ENCODE results near the gene STON2.

STON2 gene

GRCh38 chr14:81367563-81367962, 32.6 kb downstream of the STON2 start:
- DNase-seq, result no peak

GRCh38 chr14:81366884-81367283, 33.2 kb downstream of the STON2 start:
- no peak for DNase-seq

DNA sequence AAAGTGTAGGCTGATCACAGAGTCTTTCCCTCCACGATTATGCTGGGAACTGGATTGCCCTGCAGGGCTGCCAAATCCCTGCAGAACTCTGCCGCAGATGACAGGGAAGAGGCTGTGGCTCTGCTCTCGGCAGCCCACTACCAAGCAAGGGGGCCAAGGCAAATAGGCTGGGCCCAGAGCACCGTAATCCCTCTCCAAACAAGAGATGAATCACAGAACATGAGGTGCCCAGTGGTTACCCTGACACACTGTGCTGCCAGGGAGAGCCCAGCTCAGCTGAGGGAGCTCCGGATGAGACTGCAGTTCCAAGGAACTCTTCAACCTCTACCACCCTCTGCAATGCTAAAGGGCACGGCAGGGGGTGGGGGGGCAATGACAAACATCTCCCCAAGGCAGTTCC, 33.9 kb downstream of the STON2 start:
- DNase-seq, result no peak

- DNase-seq, result no peak
These were observed 36.3 kb downstream of the STON2 start for GRCh38 chr14:81363746-81364378.

DNA sequence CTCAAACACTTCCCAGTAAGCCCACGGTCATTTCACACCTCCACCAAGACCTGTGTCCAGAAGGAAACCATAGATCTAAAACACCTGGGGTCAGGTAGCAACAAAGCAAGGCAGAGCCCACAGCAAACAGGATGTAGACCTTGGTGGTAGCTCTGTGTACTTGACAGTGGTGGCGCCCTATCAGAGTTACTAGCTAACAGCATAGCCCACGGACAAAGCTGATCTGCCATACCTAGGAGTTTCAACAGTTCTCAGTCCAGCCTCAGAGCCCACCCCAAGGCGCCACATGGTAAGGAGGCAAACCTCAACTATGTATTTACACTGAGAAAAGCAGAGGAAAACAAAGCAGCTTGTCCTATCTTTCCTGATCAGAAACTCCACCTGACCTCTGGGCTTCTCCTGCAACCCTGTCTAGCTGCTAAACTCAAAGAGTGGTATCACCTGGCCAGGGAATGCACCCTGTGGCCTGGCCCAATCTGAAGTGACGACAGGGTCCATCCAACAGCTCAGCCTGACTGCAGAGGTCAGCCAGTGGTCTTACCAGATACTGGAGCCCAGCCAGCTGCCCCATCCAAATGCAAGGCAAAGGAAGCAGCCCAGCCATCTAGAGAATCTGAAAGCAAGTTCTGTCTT, 46.3 kb downstream of the STON2 start:
- no peak for DNase-seq

GRCh38 chr14:81352413-81352812, 47.7 kb downstream of the STON2 start:
- no peak for DNase-seq

- no peak for DNase-seq
These were observed 48.9 kb downstream of the STON2 start for GRCh38 chr14:81351205-81351604.

DNA sequence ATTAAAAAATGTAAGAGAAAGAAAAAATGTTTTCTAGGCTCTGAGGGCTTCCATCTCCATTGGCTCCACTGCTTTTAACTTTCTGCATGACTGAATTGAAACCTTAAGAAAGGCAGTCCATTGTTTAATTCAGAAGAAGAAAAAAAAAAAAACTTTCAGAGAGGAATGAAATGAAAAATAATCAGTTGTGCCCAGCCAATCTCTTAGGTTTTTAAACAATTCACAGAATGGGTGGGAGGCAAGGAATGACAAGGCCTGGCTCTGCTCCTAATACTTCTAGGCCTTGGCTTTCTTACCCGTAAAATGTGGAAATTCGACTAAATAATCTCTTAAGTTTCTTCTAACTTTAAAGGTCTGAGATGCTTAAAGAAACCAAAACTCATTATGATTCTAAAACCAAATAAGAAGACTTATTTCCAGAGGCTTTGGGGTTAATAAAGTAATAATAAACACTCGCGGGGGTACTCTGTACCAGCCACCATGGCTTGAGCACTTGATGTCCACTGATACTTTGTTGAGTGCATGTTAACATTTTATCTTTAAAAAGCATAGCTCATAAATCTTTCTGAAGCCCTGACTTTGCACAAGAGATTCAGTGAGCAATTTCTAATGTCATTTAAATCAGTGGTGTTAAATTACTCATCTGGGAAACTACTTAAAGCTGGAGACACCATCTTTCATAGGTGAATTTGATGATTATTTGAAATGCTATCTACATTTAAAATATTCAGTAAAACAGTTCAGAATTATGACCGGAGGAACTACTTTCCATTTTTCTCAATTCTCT, 49.6 kb downstream of the STON2 start:
- DNase-seq, result no peak

DNA sequence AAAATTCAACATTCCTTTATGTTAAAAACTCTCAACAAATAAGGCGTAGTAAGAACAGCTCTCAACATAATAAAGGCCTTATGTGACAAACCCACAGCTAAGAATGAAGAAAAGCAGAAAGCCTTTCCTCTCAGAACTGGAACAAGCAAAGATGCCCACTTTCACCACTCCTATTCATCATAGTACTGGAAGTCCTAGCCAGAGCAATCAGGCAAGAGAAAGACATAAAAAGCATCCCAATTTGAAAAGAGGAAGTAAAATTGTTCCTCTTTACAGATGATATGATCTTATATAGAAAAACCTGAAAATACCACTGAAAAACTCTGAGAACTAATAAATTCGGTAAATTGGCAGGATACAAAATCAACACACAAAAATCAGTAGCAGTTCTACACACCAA, 52.1 kb downstream of the STON2 start:
- no peak for DNase-seq

GRCh38 chr14:81345781-81346180, 54.3 kb downstream of the STON2 start:
- no peak for DNase-seq

GRCh38 chr14:81344481-81345160, 55.5 kb downstream of the STON2 start:
- no peak for DNase-seq

DNA sequence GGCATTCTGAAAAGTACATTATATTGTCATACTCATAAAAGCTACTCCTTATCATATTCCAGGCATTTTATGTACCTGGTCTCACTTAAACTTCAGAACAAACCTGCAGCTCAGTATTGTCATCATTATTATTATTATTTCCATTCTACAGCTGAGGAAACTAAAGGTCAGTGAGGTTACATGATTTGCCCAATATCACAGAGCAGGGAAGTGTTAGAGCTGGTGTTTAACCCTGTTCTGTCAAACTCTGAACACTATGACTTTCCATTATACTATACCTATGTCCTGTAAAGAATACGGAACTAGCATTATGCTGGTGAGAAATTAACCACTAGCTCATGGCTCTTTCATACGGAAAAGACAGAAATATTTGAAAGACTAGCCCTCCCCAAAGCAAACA, 56.4 kb downstream of the STON2 start:
- DNase-seq, result no peak

- DNase-seq, result no peak
These were observed 57.1 kb downstream of the STON2 start for GRCh38 chr14:81342850-81343580.

GRCh38 chr14:81341781-81342180, 58.3 kb downstream of the STON2 start:
- DNase-seq, result no peak

- no peak for DNase-seq
These were observed 58.8 kb downstream of the STON2 start for GRCh38 chr14:81341370-81341769.

DNA sequence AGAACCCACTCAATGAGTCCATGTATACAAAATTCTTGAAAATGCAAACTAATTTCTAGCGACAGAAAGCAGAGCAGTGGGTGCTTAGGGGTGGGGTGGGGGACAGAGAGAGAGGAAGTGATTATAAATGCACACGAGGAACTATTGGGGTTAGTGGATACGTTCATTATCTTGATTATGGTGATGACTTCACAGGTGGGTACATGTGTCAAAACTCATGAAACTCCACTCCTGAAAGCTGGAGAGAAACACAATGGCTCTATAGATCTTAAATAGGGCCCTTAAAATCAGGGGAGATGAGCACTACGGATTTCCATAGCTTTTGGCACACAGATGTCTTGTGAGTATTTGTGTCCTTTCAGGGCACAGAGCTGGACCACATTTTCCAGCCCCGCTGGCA, 59.9 kb downstream of the STON2 start:
- no peak for DNase-seq

DNA sequence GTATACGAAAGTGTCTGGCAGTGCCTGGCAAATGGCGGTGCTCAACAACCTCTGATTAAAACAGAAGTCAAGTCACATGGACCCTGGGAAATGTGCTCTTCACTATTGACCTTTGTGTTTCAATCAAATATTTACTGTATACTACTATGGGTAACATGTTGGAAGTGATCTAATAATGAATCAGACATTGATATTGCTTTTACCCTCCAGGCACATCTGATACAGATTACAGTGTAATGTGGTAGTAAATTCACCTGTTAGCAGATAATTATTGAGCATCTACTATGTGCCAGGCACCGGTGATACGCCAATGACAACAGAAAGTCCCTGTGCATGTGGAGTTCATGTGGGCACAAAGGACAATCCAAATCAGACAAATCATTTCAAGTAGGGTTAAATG, 63.1 kb downstream of the STON2 start:
- DNase-seq, result no peak

DNA sequence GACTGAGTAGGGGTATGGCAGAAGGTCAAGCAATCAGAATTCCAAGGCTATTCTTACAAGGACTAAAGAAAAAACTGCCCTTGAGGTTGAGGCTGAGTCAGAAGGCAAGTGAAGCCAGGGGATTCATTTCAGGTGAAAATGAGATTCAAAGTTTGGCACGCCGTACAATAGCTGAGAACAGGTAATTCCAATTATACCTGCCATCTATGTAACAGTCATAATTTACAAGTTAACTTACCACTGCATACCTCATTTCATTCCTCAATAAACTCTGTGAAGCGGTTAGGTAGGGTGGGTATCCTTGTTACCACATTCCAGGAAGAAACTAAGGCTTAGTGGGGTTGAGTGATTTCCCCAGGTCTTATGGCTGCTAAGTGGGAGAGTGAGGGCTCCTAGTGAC, 64.1 kb downstream of the STON2 start:
- no peak for DNase-seq

- DNase-seq, result no peak
These were observed 67.4 kb downstream of the STON2 start for GRCh38 chr14:81332725-81333124.

- DNase-seq, result no peak
These were observed 68.7 kb downstream of the STON2 start for GRCh38 chr14:81331229-81332021.

- DNase-seq, result no peak
These were observed 69.5 kb downstream of the STON2 start for GRCh38 chr14:81330619-81331122.
